Hematopoietic multipotent progenitor cell (in vitro differentiated cells): ENCODE measurements around the gene CTBP1. TPM values are rescaled to one million over a fixed set of nuclear protein-coding genes. Genes with fewer than 3 reads are reported as not detected.

Experiments used
- DNase-seq, 3 donors: peaks; one replicate each; pipeline ENCODE4 v3.0.0-alpha.2; 2011 to 2015; ENCODE audit warnings: low read depth in 2 of 3, low spot score in 2 of 3
- total RNA-seq: library from RNA; depleted of rRNA; stranded (reverse); fragments of >200 nt; gene quantifications from one replicate; pipeline ENCODE4 v1.2.3, GENCODE V29; 2012

The CTBP1 gene
- total RNA-seq, 1 donor: 626 TPM

DNA sequence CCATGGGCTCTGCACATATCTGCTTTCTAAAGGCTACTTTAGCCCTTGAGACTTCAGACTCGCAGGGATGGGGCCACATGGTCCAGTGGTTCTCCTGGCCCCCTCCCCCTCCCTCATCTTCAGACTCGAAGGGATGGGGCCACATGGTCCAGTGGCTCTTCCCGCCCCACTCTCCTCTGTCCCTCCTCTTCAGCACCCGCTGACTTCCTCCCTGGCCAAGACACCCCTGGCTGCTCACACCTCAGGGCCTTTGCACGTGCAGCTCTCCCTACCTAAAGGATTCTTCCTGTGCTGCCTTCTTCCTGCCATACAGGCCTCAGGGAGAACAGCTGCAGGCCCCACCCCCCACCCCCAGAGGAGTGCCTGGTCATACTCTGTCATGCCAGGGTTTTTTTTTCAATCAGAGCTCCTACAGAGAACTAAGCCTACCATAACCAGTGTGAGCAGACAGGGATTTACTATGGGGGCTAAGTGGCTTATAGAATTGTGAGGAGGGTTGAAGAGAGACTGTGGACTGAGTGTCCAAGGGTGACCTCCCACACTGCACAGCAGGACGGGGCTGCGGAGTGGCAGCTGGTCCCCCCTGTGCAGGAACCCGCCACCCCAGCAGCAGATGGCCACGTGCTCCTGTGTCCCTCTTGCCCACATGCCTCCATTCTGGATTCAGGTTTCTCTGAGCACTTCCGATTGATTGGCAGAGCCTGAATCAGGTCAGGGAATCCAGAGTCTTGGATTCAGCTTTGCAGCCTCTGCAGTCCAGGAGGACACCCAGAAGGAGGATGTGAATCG, 70.4 kb downstream of the CTBP1 start:
- no peak for DNase-seq

DNA sequence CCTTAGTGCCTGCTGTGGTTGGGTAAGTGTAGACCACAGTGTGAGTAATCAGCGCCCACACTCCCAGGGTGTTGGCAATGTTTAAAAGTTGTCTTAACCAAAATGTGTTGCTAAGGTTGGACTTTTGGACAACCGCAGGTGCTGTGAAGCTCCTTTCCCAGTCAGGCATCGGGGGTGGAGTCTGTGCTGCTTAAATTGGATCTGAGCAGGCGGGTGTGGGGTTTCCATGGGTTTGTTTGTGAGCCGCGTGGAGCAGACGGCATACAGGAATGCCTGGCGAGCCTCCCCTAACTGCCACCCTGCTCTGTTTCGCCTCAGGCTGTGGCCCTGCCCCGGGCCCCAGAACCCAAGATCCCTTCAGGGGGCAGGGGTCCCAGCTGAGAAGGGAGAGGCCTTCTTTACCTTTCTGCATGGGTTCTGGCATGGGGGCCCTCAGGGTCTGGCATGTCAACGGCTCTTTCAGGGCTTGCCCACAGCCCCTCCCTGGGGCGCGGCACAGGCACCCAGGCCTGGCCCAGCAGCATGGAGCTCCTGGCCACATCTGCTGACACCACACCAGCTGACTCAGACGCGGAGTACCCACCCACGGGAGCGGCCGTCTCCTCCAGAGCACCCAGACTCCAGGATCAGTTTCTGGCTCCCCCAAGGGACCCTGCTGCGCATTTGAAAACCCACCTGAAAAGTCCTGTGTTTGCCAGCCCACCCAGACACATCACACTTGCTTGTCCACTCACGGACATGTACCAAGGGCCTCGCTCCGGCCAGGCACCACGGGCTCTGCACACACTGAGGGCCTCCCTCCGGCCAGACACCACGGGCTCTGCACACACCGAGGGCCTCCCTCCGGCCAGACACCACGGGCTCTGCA, 71.4 kb downstream of the CTBP1 start:
- no peak for DNase-seq

- no peak for DNase-seq
These were observed 72.3 kb downstream of the CTBP1 start for GRCh38 chr4:1176398-1177273.

DNA sequence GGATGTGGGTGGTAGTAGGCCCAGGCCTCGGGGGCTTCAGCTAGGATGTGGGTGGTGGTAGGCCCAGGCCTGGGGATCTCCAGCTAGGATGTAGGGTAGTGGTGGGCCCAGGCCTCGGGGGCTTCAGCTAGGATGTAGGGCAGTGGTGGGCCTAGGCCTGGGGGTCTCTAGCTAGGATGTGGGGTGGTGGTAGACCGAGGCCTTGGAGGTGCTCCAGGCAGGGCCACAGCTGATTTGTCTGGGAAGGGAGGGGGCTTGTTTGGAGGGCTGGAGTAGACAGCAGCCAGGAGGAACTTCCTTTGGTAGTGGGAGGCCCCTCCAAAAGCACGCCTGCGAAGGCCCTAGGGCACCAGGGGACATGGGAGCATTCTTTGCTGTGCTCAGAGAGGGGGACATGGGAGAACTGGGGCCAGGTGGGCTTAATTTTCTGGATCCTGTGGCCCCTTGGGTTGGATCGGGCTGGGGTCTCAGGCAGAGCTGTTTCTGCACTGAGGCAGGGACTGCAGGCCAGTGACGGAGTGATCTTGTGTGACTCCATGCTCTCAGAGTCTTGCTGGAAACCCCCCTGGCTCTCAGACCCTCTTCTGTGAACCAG, 73.2 kb downstream of the CTBP1 start:
- no peak for DNase-seq

- DNase-seq: no peak
These were observed 73.8 kb downstream of the CTBP1 start for GRCh38 chr4:1174941-1175634.

DNA sequence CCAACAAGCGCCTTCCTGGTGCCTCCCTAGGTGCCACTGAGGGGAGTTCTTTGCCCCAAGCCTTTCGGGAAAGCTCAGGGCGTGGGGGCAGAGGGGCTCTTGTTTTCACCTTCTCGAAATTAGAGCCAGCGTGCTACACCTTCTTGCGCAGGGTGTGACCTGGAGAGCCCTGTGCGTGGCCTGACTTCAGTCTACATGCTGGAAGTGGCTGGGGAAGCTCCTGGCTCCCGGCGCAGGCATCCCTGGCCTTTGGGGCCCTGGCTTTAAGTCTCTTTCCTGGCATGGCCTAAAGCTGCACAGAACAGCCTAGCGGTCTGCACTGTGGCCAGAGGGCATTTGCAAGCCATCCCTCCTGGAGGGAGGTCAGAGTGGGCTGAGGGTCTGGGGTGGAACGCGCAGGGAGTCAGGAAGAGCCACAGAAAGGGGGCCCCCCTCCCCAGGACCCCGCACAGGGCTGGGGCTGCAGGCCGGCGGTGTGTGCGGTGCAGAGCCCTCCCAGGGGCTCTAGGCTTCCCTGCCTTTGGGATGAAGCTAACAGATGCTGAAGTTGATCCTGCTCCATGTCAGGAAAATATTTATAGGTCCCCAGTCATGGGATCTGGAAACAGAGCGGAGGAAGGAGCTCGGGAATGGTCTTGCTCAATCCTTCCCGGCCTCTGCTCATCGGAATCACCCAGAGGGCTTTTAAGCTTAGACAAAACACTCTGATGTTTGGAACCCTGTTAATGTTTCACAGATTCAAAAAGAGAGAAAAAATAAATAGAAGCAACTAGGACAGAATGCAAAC, 75.8 kb downstream of the CTBP1 start:
- no peak for DNase-seq

GRCh38 chr4:1172228-1172851, 76.6 kb downstream of the CTBP1 start, which contains the start of gene SPON2:
Gene SPON2, minus strand, starts transcription at chr4:1172583.
- DNase-seq: no peak

GRCh38 chr4:1171311-1172227, 77.4 kb downstream of the CTBP1 start:
- peak; percentile 41 to 65 (median 54) for DNase-seq

DNA sequence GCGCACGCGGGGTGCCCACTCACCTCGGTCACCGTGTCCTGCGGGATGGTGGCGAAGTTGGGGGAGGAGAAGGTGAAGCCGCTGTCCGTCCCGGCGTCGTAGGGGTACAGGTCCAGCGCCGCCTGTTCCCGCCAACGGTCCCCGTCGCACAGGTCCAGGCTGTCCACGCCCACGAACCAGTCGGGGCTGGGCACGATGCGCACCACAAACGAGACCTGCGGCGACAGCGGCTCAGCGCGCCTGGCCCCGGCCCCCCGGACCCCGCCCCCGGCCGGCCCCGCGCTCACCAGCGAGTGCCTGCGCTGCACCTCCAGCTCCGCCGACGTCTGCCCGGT, 78.0 kb downstream of the CTBP1 start:
- no peak for DNase-seq

GRCh38 chr4:1170156-1170975, 78.6 kb downstream of the CTBP1 start:
- no peak for DNase-seq

DNA sequence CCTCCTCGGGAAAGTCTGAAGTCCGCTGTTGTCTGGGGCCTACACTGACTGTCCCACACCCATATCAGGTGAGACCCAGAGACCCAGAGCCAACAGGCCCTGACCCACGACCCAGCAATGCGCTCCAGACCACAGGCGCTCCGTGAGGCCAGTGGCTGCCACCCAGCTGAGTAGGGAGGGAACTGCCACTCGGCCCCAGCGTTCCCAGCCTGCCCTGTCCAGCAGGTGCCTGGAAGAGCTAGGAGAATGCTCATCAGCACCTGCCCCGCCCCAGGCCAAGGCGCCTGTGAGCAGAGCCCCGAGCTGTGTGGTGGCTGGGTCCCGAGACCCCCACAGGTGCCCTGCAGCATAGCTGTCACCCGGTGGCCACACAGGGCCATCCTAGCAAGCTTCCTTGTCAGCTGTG, 79.2 kb downstream of the CTBP1 start:
- DNase-seq: no peak

DNA sequence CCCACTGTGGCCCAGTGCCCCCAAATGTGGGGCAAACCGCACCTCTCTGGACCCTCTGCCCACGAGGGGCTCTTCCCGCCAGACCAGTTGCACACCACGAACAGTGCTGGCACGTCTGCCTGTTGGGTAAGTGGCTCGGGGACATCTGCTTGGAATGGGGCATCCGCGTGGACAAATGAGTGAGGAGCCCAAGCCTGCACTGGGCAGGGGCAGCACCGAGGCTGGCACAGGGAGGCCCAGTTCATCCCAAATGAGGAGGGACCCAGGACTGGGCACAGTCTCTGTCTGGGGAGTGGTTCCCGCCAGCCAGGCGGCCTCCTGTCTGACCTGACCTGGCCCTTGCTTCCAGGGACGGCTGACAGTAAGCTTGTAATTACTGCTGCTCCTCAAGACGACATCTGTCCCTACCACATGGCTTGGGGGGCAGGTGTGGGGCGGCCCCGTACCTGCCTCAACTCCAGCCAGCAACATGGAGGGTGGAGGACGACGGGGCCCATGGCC, 79.7 kb downstream of the CTBP1 start:
- DNase-seq: no peak

DNA sequence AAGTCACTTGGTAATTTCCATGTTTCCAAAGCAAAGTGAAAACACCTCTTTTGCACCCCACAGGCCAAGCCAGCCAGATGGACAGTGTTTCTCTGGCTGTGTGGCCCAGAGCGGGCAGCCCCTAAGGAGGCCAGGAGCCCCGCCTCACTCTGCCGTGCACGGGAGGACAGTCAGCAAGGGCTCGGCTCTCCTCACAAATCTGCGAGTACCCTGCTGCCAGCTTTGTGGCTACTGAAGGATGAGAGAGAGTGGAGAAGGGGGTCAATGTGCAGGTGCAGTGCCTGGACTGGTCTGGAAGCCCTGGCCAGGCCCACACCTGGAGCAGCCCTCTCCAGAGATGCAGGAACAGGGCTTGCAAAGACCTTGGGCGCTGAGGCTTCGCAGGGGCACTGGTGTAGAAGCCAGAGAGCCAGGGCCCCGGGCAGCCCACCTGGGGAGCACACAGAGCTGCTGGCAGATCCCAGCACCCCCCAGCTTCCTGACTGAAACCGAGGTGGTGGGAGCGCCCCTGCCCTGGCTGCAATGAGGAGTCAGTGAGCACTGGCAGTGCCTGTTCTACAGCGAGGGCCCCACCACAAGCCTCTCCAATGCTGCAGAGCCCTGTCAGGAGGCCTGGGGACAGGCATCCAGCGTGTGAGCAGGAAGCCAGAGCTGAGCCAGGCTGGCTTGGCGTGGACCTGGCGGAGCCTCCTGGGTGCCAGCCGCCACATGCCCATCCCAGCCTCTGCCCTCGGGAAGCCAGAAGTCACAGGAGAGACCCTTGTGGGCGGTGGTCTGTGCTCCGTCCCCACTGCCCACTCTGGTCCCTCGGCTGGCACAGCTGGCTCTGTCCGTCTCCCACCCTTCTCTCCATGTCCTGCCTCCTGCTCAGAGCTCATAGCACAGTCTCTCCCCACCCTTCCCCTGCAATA, 80.5 kb downstream of the CTBP1 start:
- DNase-seq: no peak

GRCh38 chr4:1167244-1167949, 81.5 kb downstream of the CTBP1 start:
- DNase-seq: peak; percentile 65 to 91 (median 86)
